DMS79 treated with DMSO at 0.1 percent for 48 hours (cell line): ENCODE results near the gene SH2D1B.
"Not testable (repeated sequence)": the region's sequence is repeated elsewhere in the genome, so short reads cannot be mapped to it uniquely, and the experiment has no call there.

Experiments used
- DNase-seq: peaks from one replicate; lab custom pipeline; 2025; lab: John Stamatoyannopoulos, UW

SH2D1B gene

GRCh38 chr1:162412002-162412401 lies at the start of gene SH2D1B:
Gene SH2D1B (minus strand): TSS chr1:162412136. CDS start chr1:162412016, 120 bp downstream.
- DNase-seq: no peak

GRCh38 chr1:162458236-162458635 lies 46.3 kb upstream of the SH2D1B start:
- DNase-seq: no peak

GRCh38 chr1:162456323-162456722 lies 44.4 kb upstream of the SH2D1B start:
- no peak for DNase-seq

- not testable (repeated sequence) for DNase-seq
Observed at GRCh38 chr1:162454361-162454760, 42.4 kb upstream of the SH2D1B start.

GRCh38 chr1:162446946-162447345 lies 35.0 kb upstream of the SH2D1B start:
- no peak for DNase-seq

- DNase-seq: no peak
Observed at GRCh38 chr1:162444903-162445302, 33.0 kb upstream of the SH2D1B start.

- DNase-seq: not testable (repeated sequence)
Observed at GRCh38 chr1:162432977-162433713, 21.2 kb upstream of the SH2D1B start.

- no peak for DNase-seq
Observed at GRCh38 chr1:162430583-162430982, 18.6 kb upstream of the SH2D1B start.

- DNase-seq: no peak
Observed at GRCh38 chr1:162422662-162423375, 10.9 kb upstream of the SH2D1B start.

- no peak for DNase-seq
Observed at GRCh38 chr1:162421258-162422164, 9.6 kb upstream of the SH2D1B start.

- no peak for DNase-seq
Observed at GRCh38 chr1:162420120-162420519, 8.2 kb upstream of the SH2D1B start.

GRCh38 chr1:162419450-162419931 lies 7.6 kb upstream of the SH2D1B start:
- DNase-seq: not testable (repeated sequence)

GRCh38 chr1:162418584-162418983 lies 6.6 kb upstream of the SH2D1B start:
- DNase-seq: not testable (repeated sequence)

GRCh38 chr1:162417650-162418049 lies 5.7 kb upstream of the SH2D1B start:
- DNase-seq: no peak

- DNase-seq: no peak
Observed at GRCh38 chr1:162416909-162417308, 5.0 kb upstream of the SH2D1B start.

GRCh38 chr1:162416215-162416614 lies 4.3 kb upstream of the SH2D1B start:
- no peak for DNase-seq

GRCh38 chr1:162407539-162407938 lies 4.4 kb downstream of the SH2D1B start:
- DNase-seq: no peak

- no peak for DNase-seq
Observed at GRCh38 chr1:162406811-162407210, 5.1 kb downstream of the SH2D1B start.

GRCh38 chr1:162405800-162406199 lies 6.1 kb downstream of the SH2D1B start:
- DNase-seq: no peak

GRCh38 chr1:162404550-162405160 lies 7.3 kb downstream of the SH2D1B start:
- no peak for DNase-seq

- DNase-seq: no peak
Observed at GRCh38 chr1:162400790-162401355, 11.1 kb downstream of the SH2D1B start.
